HL-60 (cell line): Measurements from ENCODE around the gene OPA1.

Source experiments
- DNase-seq, 2 experiments: peaks; one replicate each; pipeline ENCODE4 v3.0.0-alpha.2; 2010 to 2020; ENCODE audit warnings: low read depth in 1 of 2, low spot score in 1 of 2
- H3K27ac ChIP-seq: fragments of 250-450 bp; sonication (Bioruptor Pico); replicated peaks from 2 replicates; pipeline ENCODE4 v1.5.1; 2020; ENCODE audit warnings: mild to moderate bottlenecking, moderate library complexity
- H3K27me3 ChIP-seq: fragments of 250-450 bp; sonication (Bioruptor Pico); 2 replicates; pipeline ENCODE4 v1.5.1; 2021; ENCODE audit warnings: mild to moderate bottlenecking, moderate library complexity; ENCODE audit not compliant: insufficient read depth, poor library complexity, severe bottlenecking
- H3K4me3 ChIP-seq: replicated peaks from 2 replicates; pipeline ENCODE4 v1.5.1; 2011; ENCODE audit warnings: mild to moderate bottlenecking, control low read depth, low read length; ENCODE audit not compliant: insufficient read depth
- CTCF ChIP-seq: IDR thresholded peaks from one replicate; pipeline ENCODE4 v1.5.1; 2011; ENCODE audit warnings: low read length, control low read depth, inconsistent platforms; ENCODE audit not compliant: insufficient read depth
- GABPA ChIP-seq: IDR thresholded peaks from 2 replicates; pipeline ENCODE4 v1.6.1; 2012; ENCODE audit warnings: low read depth
- POLR2AphosphoS5 ChIP-seq: IDR thresholded peaks from 2 replicates; pipeline ENCODE4 v1.6.1; 2012; ENCODE audit warnings: low read depth
- SPI1 ChIP-seq: IDR thresholded peaks from 2 replicates; pipeline ENCODE4 v1.6.1; 2012; ENCODE audit warnings: low read depth, mild to moderate bottlenecking, borderline replicate concordance
- TF ChIP-seq, protein P1 (sequence below): IDR thresholded peaks from 2 replicates; pipeline ENCODE4 v1.6.1; 2012; ENCODE audit warnings: low read depth; ENCODE audit not compliant: insufficient replicate concordance

The OPA1 gene

DNA sequence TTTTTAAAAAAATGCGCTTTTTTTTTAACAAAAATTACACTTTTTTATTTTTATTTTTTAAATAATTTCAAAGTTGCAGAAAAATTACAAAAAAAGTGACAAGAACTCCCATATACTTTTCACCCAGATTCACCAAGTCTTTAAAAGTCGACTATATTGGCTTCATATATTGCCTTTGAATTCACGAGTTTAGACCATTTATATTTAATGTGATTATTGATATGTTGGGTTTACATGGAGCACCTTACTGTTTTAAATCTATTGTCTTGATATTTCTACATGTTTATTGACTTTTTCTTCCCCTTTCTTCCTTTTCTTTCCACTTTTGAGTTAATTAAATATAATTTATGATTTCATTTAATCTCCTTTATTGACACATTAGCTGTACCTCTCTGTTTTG, 127.2 kb downstream of the OPA1 start:
- no peak for DNase-seq
- Histone ChIP-seq H3K4me3 (no peak overlapping the region), H3K27ac (no peak overlapping the region), H3K27me3 (no peaks in the 10 kb centered on the region)
- TF ChIP-seq, protein P1, sequence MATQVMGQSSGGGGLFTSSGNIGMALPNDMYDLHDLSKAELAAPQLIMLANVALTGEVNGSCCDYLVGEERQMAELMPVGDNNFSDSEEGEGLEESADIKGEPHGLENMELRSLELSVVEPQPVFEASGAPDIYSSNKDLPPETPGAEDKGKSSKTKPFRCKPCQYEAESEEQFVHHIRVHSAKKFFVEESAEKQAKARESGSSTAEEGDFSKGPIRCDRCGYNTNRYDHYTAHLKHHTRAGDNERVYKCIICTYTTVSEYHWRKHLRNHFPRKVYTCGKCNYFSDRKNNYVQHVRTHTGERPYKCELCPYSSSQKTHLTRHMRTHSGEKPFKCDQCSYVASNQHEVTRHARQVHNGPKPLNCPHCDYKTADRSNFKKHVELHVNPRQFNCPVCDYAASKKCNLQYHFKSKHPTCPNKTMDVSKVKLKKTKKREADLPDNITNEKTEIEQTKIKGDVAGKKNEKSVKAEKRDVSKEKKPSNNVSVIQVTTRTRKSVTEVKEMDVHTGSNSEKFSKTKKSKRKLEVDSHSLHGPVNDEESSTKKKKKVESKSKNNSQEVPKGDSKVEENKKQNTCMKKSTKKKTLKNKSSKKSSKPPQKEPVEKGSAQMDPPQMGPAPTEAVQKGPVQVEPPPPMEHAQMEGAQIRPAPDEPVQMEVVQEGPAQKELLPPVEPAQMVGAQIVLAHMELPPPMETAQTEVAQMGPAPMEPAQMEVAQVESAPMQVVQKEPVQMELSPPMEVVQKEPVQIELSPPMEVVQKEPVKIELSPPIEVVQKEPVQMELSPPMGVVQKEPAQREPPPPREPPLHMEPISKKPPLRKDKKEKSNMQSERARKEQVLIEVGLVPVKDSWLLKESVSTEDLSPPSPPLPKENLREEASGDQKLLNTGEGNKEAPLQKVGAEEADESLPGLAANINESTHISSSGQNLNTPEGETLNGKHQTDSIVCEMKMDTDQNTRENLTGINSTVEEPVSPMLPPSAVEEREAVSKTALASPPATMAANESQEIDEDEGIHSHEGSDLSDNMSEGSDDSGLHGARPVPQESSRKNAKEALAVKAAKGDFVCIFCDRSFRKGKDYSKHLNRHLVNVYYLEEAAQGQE: no peak
- TF ChIP-seq POLR2AphosphoS5 (no peak), CTCF (no peak), SPI1 (no peak), GABPA (no peak)

GRCh38 chr3:193722566-193722965, 129.6 kb downstream of the OPA1 start:
- TF ChIP-seq, protein P1: no peak
- no peak for TF ChIP-seq SPI1
- TF ChIP-seq CTCF: no peak
- no peak for TF ChIP-seq GABPA
- no peak for TF ChIP-seq POLR2AphosphoS5
- H3K27ac ChIP-seq: no peak overlapping the region
- DNase-seq: no peak
- no peaks in the 10 kb centered on the region for H3K27me3 ChIP-seq
- H3K4me3 ChIP-seq: no peak overlapping the region

DNA sequence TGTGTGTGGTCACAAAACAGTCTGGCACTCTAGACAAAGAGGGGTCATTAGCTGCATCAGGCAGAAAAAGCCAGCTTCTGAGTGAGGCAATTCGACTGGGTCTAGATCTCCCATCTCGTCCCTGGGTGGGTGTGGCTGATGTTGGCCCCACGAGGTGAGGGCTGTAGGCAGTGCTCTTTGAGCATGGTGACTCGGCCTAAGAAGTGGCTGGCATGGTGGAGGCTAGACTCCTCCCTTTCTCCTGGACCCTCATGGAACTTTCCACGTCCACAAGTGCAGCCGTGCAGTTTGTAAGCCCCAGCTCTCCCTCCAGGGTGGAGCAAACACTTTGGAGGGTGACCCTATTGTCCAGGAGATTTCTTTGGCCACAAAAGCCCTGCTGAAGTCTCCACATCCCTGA, 134.1 kb downstream of the OPA1 start:
- Histone ChIP-seq H3K4me3 (no peak overlapping the region), H3K27me3 (no peaks in the 10 kb centered on the region), H3K27ac (no peak overlapping the region)
- TF ChIP-seq GABPA: no peak
- TF ChIP-seq, protein P1: no peak
- no peak for TF ChIP-seq CTCF
- no peak for TF ChIP-seq POLR2AphosphoS5
- no peak for TF ChIP-seq SPI1
- DNase-seq: no peak
